Neuronal stem cell (in vitro differentiated cells): ENCODE data around the gene ANKRD60.
A peak's percentile ranks its signal among the peaks of the same experiment; 100 is the strongest.

Experiments used
- DNase-seq: peaks from one replicate; pipeline ENCODE4 v3.0.0-alpha.2; 2013; ENCODE audit warnings: low spot score
- H2AFZ ChIP-seq: one replicate; pipeline ENCODE4 v1.6.1; 2013; ENCODE audit warnings: mild to moderate bottlenecking, low read length, inconsistent platforms
- H2AK5ac ChIP-seq: 2 replicates; pipeline ENCODE4 v1.6.1; 2013; ENCODE audit warnings: low read depth, mild to moderate bottlenecking, inconsistent platforms, low read length, moderate library complexity, mixed read lengths
- H2BK120ac ChIP-seq: 2 replicates; pipeline ENCODE4 v1.6.1; 2013; ENCODE audit warnings: low read depth, mild to moderate bottlenecking, inconsistent platforms, low read length, moderate library complexity, mixed read lengths
- H2BK12ac ChIP-seq: one replicate; pipeline ENCODE4 v1.6.1; 2013; ENCODE audit warnings: low read length, inconsistent platforms
- H2BK15ac ChIP-seq: 2 replicates; pipeline ENCODE4 v1.6.1; 2013; ENCODE audit warnings: mild to moderate bottlenecking, low read length, inconsistent platforms, mixed read lengths
- H2BK5ac ChIP-seq: one replicate; pipeline ENCODE4 v1.6.1; 2013; ENCODE audit warnings: inconsistent platforms, mild to moderate bottlenecking, low read length, moderate library complexity
- H3K14ac ChIP-seq: one replicate; pipeline ENCODE4 v1.6.1; 2013; ENCODE audit warnings: low read length, inconsistent platforms
- H3K18ac ChIP-seq: 2 replicates; pipeline ENCODE4 v1.6.1; 2013; ENCODE audit warnings: low read length, inconsistent platforms
- H3K23ac ChIP-seq: 2 replicates; pipeline ENCODE4 v1.6.1; 2013; ENCODE audit warnings: low read depth, mild to moderate bottlenecking, mixed read lengths, low read length, inconsistent platforms; ENCODE audit not compliant: poor library complexity
- H3K27ac ChIP-seq: replicated peaks from 3 replicates; pipeline ENCODE4 v1.5.1; 2013; ENCODE audit warnings: low read length, inconsistent platforms
- H3K27me3 ChIP-seq, 3 experiments: 2 replicates each; pipeline ENCODE4 v1.6.1; 2013; ENCODE audit warnings: low read length in 3 of 3, mild to moderate bottlenecking in 2 of 3, inconsistent platforms in 1 of 3, low read depth in 1 of 3, mixed read lengths in 1 of 3, moderate library complexity in 1 of 3; ENCODE audit not compliant: control insufficient read depth in 3 of 3, insufficient read depth in 3 of 3
- H3K36me3 ChIP-seq, 2 donors: replicated peaks in 1 of 2; 2 replicates each; pipeline ENCODE4 v1.6.1; 2013; ENCODE audit warnings: low read length in 2 of 2; ENCODE audit not compliant: control insufficient read depth in 2 of 2, insufficient read depth in 2 of 2
- H3K4ac ChIP-seq: 2 replicates; pipeline ENCODE4 v1.6.1; 2013; ENCODE audit warnings: inconsistent platforms, mild to moderate bottlenecking, low read length, moderate library complexity
- H3K4me1 ChIP-seq, 2 donors: 1 replicate in 1 of 2; 2 replicates in 1 of 2; pipeline ENCODE4 v1.6.1; 2013; ENCODE audit warnings: low read length in 2 of 2, low read depth in 1 of 2; ENCODE audit not compliant: control insufficient read depth in 2 of 2, insufficient read depth in 1 of 2
- H3K4me2 ChIP-seq: one replicate; pipeline ENCODE4 v1.6.1; 2013; ENCODE audit warnings: mild to moderate bottlenecking, low read length, inconsistent platforms; ENCODE audit not compliant: insufficient read depth, poor library complexity, severe bottlenecking
- H3K4me3 ChIP-seq, 2 donors: 2 replicates each; pipeline ENCODE4 v1.5.1; 2013; ENCODE audit warnings: low read length in 2 of 2, mild to moderate bottlenecking in 2 of 2, inconsistent platforms in 1 of 2, moderate library complexity in 1 of 2
- H3K79me1 ChIP-seq: one replicate; pipeline ENCODE4 v1.6.1; 2013; ENCODE audit warnings: low read depth, mild to moderate bottlenecking, inconsistent platforms, low read length, moderate library complexity
- H3K9ac ChIP-seq: one replicate; pipeline ENCODE4 v1.6.1; 2013; ENCODE audit warnings: mild to moderate bottlenecking, low read depth, low read length, inconsistent platforms; ENCODE audit not compliant: poor library complexity
- H3K9me3 ChIP-seq, 2 donors: replicated peaks in 1 of 2; 2 replicates each; pipeline versions ENCODE3 to v1.6.1; 2013; ENCODE audit warnings: low read length in 2 of 2, mild to moderate bottlenecking in 2 of 2, inconsistent platforms in 1 of 2, low read depth in 1 of 2, mixed read lengths in 1 of 2, moderate library complexity in 1 of 2; ENCODE audit not compliant: control insufficient read depth in 2 of 2, insufficient read depth in 1 of 2
- H4K8ac ChIP-seq: one replicate; pipeline ENCODE4 v1.6.1; 2013; ENCODE audit warnings: low read depth, mild to moderate bottlenecking, inconsistent platforms, low read length, moderate library complexity
- H4K91ac ChIP-seq: one replicate; pipeline ENCODE4 v1.6.1; 2013; ENCODE audit warnings: low read length, low read depth, mild to moderate bottlenecking, inconsistent platforms; ENCODE audit not compliant: poor library complexity
- WGBS, 2 donors: extraction: QIAGEN DNeasy Blood & Tissue Kit; methylation state at CpG; one replicate each; pipeline ENCODE4 v1.1.7; 2013; ENCODE audit warnings: missing lambda C conversion rate in 2 of 2, mixed read lengths in 1 of 2; ENCODE audit not compliant: insufficient read length in 2 of 2, insufficient replicate concordance in 1 of 2; ENCODE audit errors: extremely low coverage in 2 of 2; 5-methylcytosine and 5-hydroxymethylcytosine counted together

ANKRD60 gene

GRCh38 chr20:58212636-58213035, 15.8 kb downstream of the ANKRD60 start:
- H3K4me2 ChIP-seq = no peak overlapping the region
- no peak overlapping the region for H3K18ac ChIP-seq
- no peak overlapping the region for H3K4ac ChIP-seq
- no peak overlapping the region for H2BK120ac ChIP-seq
- H3K4me3 ChIP-seq = no peak overlapping the region
- no peak overlapping the region for H3K27ac ChIP-seq
- peaks cover 0 to 12% (median 0%) of the 10 kb centered on the region in 3 experiments for H3K27me3 ChIP-seq
- no peaks in the 10 kb centered on the region for H3K9me3 ChIP-seq
- H2BK15ac ChIP-seq = no peak overlapping the region
- H2BK12ac ChIP-seq = no peak overlapping the region
- H2BK5ac ChIP-seq = no peak overlapping the region
- no peak overlapping the region for H3K23ac ChIP-seq
- no peak overlapping the region for H2AK5ac ChIP-seq
- no peaks in the 10 kb centered on the region for H3K79me1 ChIP-seq
- DNase-seq = no peak
- WGBS, 2 donors = no CpG with 5 or more reads among the region's 17 CpGs
- H3K4me1 ChIP-seq = peaks cover 0 to 10% of the 10 kb centered on the region in 2 donors
- no peak overlapping the region for H3K14ac ChIP-seq
- H2AFZ ChIP-seq = no peak overlapping the region
- H4K8ac ChIP-seq = no peak overlapping the region
- no peak overlapping the region for H3K9ac ChIP-seq
- no peaks in the 10 kb centered on the region for H3K36me3 ChIP-seq
- no peak overlapping the region for H4K91ac ChIP-seq

- Histone ChIP-seq H4K8ac (no peak overlapping the region), H2BK120ac (no peak overlapping the region), H2BK15ac (no peak overlapping the region), H3K4ac (no peak overlapping the region), H2BK12ac (no peak overlapping the region), H3K14ac (no peak overlapping the region), H2BK5ac (no peak overlapping the region), H3K27me3 (peaks cover 0 to 12% (median 0%) of the 10 kb centered on the region in 3 experiments), H3K4me3 (no peak overlapping the region), H3K79me1 (no peaks in the 10 kb centered on the region), H3K23ac (peak overlapping the region; percentile 19), H4K91ac (no peak overlapping the region), H3K4me1 (peaks cover 0 to 10% of the 10 kb centered on the region in 2 donors), H3K27ac (no peak overlapping the region), H2AK5ac (no peak overlapping the region), H3K18ac (no peak overlapping the region), H3K9ac (no peak overlapping the region), H3K4me2 (no peak overlapping the region), H3K36me3 (no peaks in the 10 kb centered on the region), H3K9me3 (no peaks in the 10 kb centered on the region), H2AFZ (no peak overlapping the region)
- WGBS, 2 donors = no CpG with 5 or more reads among the region's 7 CpGs
- no peak for DNase-seq
Measured at GRCh38 chr20:58210398-58210747, 18.1 kb downstream of the ANKRD60 start.

- Histone ChIP-seq H4K8ac (no peak overlapping the region), H3K36me3 (no peaks in the 10 kb centered on the region), H3K4ac (no peak overlapping the region), H3K9ac (peak overlapping the region; percentile 7), H2BK15ac (no peak overlapping the region), H3K4me2 (no peak overlapping the region), H2AFZ (peak overlapping the region; percentile 71), H3K18ac (peak overlapping the region; percentile 13), H3K27ac (no peak overlapping the region), H2BK12ac (no peak overlapping the region), H2BK5ac (no peak overlapping the region), H3K9me3 (no peaks in the 10 kb centered on the region), H2AK5ac (no peak overlapping the region), H2BK120ac (no peak overlapping the region), H3K4me1 (peaks cover 0 to 10% of the 10 kb centered on the region in 2 donors), H3K79me1 (no peaks in the 10 kb centered on the region), H3K4me3 (no peak overlapping the region), H3K14ac (peak overlapping the region; percentile 65), H3K23ac (peak overlapping the region; percentile 3), H3K27me3 (peaks cover 0 to 15% (median 0%) of the 10 kb centered on the region in 3 experiments), H4K91ac (no peak overlapping the region)
- no CpG with 5 or more reads among the region's 46 CpGs for WGBS, 2 donors
- DNase-seq = peak; percentile 76
Measured at GRCh38 chr20:58209652-58210397, 18.6 kb downstream of the ANKRD60 start.

- no peak overlapping the region for H3K18ac ChIP-seq
- DNase-seq = no peak
- H2BK12ac ChIP-seq = no peak overlapping the region
- H2BK120ac ChIP-seq = no peak overlapping the region
- peaks cover 0 to 18% (median 0%) of the 10 kb centered on the region in 3 experiments for H3K27me3 ChIP-seq
- H2AK5ac ChIP-seq = no peak overlapping the region
- H3K4me1 ChIP-seq = peaks cover 0 to 7% of the 10 kb centered on the region in 2 donors
- no peak overlapping the region for H4K91ac ChIP-seq
- no peak overlapping the region for H4K8ac ChIP-seq
- no peak overlapping the region for H3K14ac ChIP-seq
- H3K9ac ChIP-seq = peak overlapping the region; percentile 10
- H3K4me2 ChIP-seq = no peak overlapping the region
- no peaks in the 10 kb centered on the region for H3K36me3 ChIP-seq
- no peak overlapping the region for H3K4me3 ChIP-seq
- H3K23ac ChIP-seq = no peak overlapping the region
- H2BK5ac ChIP-seq = no peak overlapping the region
- no peak overlapping the region for H2BK15ac ChIP-seq
- H3K79me1 ChIP-seq = no peaks in the 10 kb centered on the region
- H3K27ac ChIP-seq = no peak overlapping the region
- H3K4ac ChIP-seq = no peak overlapping the region
- no peak overlapping the region for H2AFZ ChIP-seq
- H3K9me3 ChIP-seq = no peaks in the 10 kb centered on the region
- no CpG with 5 or more reads among the region's 8 CpGs for WGBS, 2 donors
Measured at GRCh38 chr20:58208944-58209343, 19.5 kb downstream of the ANKRD60 start.
